Dendritic cell treated with granulocyte-macrophage colony-stimulating factor and Interleukin-4, amounts not matched to agents 40 ng/mL and 50 ng/mL, for 4 days (primary cell): ENCODE data around the gene FMN2.
"Not testable (repeated sequence)": the region's sequence is repeated elsewhere in the genome, so short reads cannot be mapped to it uniquely, and the experiment has no call there.

Experiments
- H3K27ac Mint-ChIP-seq: one replicate; pipeline ENCODE4 v1.8.0; 2022; ENCODE audit warnings: mild to moderate bottlenecking, mixed read lengths
- H3K27me3 Mint-ChIP-seq: one replicate; pipeline ENCODE4 v1.8.0; 2022; ENCODE audit warnings: mild to moderate bottlenecking, mixed read lengths
- H3K36me3 Mint-ChIP-seq: one replicate; pipeline ENCODE4 v1.8.0; 2022; ENCODE audit warnings: low read depth, mixed read lengths
- H3K4me1 Mint-ChIP-seq: one replicate; pipeline ENCODE4 v1.8.0; 2022; ENCODE audit warnings: low read depth, mixed read lengths
- H3K4me3 Mint-ChIP-seq: one replicate; pipeline ENCODE4 v1.8.0; 2022; ENCODE audit warnings: mild to moderate bottlenecking, moderate library complexity, mixed read lengths
- H3K9me3 Mint-ChIP-seq: one replicate; pipeline ENCODE4 v1.8.0; 2022; ENCODE audit warnings: mixed read lengths
- intact Hi-C: fragments of 100-400 bp; cut with micrococcal nuclease; formaldehyde crosslinking; loops from one replicate; pipeline ENCODE4 v1.15.0; 2022

The FMN2 gene

DNA sequence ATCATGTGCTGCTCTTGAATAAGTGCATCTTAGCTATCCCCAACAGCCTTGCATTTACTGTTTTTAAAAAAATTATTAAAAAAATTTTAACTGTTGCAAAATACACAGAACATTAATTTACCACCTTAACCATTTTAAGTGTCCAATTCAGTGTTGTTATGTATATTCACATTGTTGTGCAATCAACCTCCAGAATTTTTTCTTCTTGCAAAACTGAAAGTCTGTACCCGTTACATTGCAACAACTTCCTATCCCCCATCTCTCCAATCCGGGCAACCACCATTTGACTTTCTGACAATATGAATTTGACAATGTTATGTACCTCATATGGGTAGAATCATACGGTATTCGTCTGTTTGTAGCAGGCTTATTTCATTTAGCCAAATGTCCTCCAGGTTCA is 83.1 kb downstream of the FMN2 start:
- Mint-ChIP-seq H3K36me3 (no peaks in the 10 kb centered on the region), H3K4me3 (no peak overlapping the region), H3K27me3 (no peaks in the 10 kb centered on the region), H3K9me3 (no peaks in the 10 kb centered on the region), H3K4me1 (peaks cover 5% of the 10 kb centered on the region), H3K27ac (no peak overlapping the region)
- intact Hi-C loops: no loop called here

DNA sequence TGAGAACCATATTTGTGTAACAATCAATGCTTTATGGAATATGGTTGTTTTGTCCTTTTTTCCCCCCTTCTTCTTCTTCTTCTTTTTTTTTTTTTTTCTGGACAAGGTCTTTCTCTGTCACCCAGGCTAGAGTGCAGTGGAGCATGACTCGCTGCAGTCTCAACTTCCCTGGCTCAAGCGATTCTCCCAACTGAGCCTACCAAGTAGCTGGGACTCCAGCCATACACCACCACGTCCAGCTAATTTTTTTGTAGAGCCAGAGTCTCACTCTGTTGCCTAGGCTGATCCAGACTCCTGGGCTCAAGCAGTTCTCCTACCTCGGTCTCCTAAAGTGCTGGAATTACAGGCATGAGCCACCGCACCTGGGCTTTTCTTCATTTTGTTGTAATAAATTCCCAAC is 86.7 kb downstream of the FMN2 start:
- Mint-ChIP-seq H3K36me3 (no peaks in the 10 kb centered on the region), H3K4me1 (peaks cover 5% of the 10 kb centered on the region), H3K4me3 (no peak overlapping the region), H3K27me3 (no peaks in the 10 kb centered on the region), H3K9me3 (no peaks in the 10 kb centered on the region), H3K27ac (no peak overlapping the region)
- intact Hi-C loops: no loop called here

DNA sequence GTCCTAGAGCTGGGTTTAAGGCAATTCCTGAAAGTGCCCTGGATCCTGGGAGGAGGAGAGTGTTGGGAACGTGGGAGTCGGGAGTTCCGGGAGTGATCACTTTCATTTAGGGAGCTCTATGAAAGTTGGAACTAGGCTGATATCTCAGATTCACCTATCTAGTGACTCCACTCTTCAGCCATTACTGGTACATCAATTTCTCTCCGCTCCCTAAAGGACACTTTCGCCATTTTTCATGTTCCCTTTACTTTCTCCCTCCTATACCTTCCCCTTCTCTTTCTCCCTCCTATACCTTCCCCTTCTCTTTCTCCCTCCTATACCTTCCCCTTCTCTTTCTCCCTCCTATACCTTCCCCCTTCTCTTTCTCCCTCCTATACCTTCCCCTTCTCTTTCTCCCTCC is 93.0 kb downstream of the FMN2 start:
- intact Hi-C loops: loop anchor here (5.0 kb wide), 1 partner anchor 157 kb away; no protein-coding TSS in a partner anchor
- H3K9me3 Mint-ChIP-seq, H3K4me3 Mint-ChIP-seq, H3K27ac Mint-ChIP-seq, H3K36me3 Mint-ChIP-seq, H3K27me3 Mint-ChIP-seq, H3K4me1 Mint-ChIP-seq: not testable (repeated sequence)

DNA sequence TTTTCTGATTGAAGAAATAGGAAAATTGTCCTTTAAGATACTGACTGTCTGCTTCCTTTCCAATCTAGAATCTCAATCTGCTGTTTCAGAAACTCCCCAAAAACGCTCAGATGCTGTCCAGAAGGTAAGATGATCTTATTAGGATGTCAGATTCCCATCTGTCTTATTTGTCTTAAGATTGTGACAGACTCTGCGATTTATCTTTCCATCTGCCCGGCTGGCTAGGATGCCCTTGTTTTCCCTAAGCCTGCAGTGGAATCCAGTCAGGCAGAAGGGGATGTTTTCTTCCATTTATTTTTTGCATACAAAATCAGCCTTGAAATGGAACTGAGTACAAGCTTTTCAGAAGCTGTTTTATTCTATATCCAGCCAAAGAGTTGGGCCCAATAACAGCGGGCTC is 96.5 kb downstream of the FMN2 start:
- Mint-ChIP-seq H3K9me3 (no peaks in the 10 kb centered on the region), H3K4me1 (no peaks in the 10 kb centered on the region), H3K27ac (no peak overlapping the region), H3K4me3 (no peak overlapping the region), H3K36me3 (no peaks in the 10 kb centered on the region), H3K27me3 (peaks cover 7% of the 10 kb centered on the region)
- intact Hi-C loops: loop anchor here (5.0 kb wide), 1 partner anchor 161 kb away; no protein-coding TSS in a partner anchor

DNA sequence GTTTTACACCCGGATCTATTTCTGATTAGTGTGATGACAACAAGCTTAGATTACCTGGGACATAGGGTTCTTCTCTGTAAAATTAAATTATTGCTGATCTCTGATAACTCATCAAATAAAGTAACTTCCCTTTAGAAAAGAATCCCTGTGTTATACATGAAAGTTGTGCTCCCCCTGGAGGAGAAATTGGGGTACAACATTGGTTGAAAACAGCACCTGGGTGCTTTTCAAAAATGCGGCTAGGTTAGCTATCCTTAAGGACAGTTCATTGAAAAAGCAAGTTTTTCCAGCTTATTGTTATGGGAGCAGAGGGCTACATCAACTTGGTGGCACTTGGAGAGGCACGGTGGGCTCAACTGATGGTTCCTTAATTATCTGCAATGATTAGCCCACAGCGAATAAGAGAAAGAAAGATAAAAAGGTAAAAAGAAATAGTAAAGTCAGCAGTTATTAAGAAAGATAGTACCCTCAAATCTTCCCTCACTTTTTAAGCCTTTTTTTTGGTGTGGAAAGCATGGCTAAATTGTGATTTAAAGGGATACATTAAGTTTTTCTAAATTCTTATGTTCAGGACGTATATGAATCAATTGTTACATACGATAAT is 97.8 kb downstream of the FMN2 start:
- H3K9me3 Mint-ChIP-seq: no peaks in the 10 kb centered on the region
- H3K27ac Mint-ChIP-seq: no peak overlapping the region
- intact Hi-C loops: loop anchor here (5.0 kb wide), 1 partner anchor 162 kb away; no protein-coding TSS in a partner anchor
- H3K4me3 Mint-ChIP-seq: no peak overlapping the region
- no peaks in the 10 kb centered on the region for H3K4me1 Mint-ChIP-seq
- no peaks in the 10 kb centered on the region for H3K36me3 Mint-ChIP-seq
- peaks cover 7% of the 10 kb centered on the region for H3K27me3 Mint-ChIP-seq

DNA sequence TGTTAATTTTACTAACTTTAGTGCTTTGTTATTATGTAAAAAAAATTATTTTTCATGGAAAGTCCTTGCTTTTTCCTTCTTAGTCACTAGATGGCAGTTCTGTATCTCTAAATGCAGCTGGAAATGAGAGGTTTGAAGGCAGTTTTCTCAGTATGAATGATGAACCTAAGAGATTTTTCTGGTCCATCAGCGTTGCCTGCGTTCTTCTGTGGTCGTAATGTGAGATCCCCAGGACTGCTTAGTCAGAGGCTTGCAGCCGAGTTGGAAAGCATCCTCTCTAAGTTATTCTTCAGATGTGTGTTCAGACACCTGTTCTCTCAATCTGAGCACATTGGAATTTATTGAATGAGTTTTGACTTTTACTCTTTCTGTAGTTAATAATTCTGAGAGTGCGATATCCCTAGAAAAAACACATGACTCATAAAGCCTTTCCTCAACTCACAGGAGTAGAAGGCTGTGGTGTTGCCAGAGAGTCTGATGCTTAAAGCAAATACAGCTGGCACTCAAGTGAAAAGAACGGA is 99.3 kb downstream of the FMN2 start:
- H3K27me3 Mint-ChIP-seq: peaks cover 4% of the 10 kb centered on the region
- no peaks in the 10 kb centered on the region for H3K36me3 Mint-ChIP-seq
- no peak overlapping the region for H3K27ac Mint-ChIP-seq
- H3K4me3 Mint-ChIP-seq: no peak overlapping the region
- no peaks in the 10 kb centered on the region for H3K9me3 Mint-ChIP-seq
- no peaks in the 10 kb centered on the region for H3K4me1 Mint-ChIP-seq
- intact Hi-C loops: no loop called here

DNA sequence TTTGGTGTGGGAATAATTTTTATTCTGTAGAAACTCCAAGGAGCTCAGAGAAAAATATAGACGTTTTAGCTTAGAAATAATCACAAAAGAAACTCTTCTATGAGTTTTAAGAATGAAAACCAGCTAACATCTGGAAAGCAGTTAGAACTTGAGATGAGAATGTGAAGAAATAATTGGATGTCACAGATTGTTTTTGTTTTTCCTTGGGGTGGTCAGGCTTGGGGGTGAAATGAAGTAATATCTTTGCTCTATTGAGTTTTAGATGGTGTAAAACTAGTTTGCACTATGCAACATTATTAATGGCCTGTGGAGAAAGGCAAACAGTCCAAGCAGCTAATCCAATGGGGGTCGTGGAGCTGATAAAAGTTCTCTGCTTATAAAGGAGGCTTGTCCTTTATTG is 101.2 kb downstream of the FMN2 start:
- no peaks in the 10 kb centered on the region for H3K36me3 Mint-ChIP-seq
- H3K4me1 Mint-ChIP-seq: no peaks in the 10 kb centered on the region
- no peak overlapping the region for H3K4me3 Mint-ChIP-seq
- peaks cover 2% of the 10 kb centered on the region for H3K27me3 Mint-ChIP-seq
- H3K9me3 Mint-ChIP-seq: no peaks in the 10 kb centered on the region
- no peak overlapping the region for H3K27ac Mint-ChIP-seq
- intact Hi-C loops: no loop called here

DNA sequence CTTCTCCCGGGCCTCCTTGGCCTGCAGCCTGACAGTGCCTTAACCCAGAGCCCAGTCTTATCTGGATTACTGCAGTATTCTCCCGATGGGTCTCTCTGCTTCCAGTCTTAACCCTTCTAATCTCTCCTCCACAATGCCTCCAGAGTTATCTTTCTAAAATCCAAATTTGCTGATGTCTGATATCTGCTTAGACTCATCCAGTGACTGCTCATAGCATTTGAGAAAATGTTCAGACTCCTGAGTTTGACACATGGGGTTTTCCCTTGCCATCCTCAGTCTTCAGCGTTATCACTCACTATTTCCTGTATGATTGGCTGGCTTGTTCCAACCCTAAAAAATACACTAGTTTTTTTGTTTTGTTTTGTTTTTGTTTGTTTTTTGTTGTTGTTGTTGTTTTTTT is 102.0 kb downstream of the FMN2 start:
- Mint-ChIP-seq H3K27me3 (peaks cover 2% of the 10 kb centered on the region), H3K4me1 (no peaks in the 10 kb centered on the region), H3K9me3 (no peaks in the 10 kb centered on the region), H3K27ac (no peak overlapping the region), H3K4me3 (no peak overlapping the region), H3K36me3 (no peaks in the 10 kb centered on the region)
- intact Hi-C loops: no loop called here

DNA sequence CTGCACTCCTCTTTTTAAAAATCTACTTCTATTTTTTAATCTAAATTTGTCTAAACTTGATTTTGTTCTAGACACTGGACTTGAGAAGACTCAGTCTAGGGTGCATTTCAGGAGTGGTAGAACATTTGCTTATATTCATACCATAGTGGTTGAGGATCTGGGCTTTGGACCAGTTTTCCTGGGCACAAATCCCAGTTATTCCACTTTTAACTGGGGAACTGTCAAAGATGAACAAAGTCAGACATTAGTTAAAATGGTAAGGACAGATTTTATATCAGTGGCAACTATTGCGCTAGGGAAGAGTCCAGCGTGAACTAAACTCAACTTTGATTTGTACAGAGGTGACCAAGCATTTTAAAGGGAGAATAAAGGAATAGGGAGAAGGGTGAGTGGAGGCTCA is 102.4 kb downstream of the FMN2 start:
- peaks cover 2% of the 10 kb centered on the region for H3K27me3 Mint-ChIP-seq
- no peaks in the 10 kb centered on the region for H3K4me1 Mint-ChIP-seq
- H3K27ac Mint-ChIP-seq: no peak overlapping the region
- intact Hi-C loops: no loop called here
- no peak overlapping the region for H3K4me3 Mint-ChIP-seq
- no peaks in the 10 kb centered on the region for H3K9me3 Mint-ChIP-seq
- no peaks in the 10 kb centered on the region for H3K36me3 Mint-ChIP-seq

DNA sequence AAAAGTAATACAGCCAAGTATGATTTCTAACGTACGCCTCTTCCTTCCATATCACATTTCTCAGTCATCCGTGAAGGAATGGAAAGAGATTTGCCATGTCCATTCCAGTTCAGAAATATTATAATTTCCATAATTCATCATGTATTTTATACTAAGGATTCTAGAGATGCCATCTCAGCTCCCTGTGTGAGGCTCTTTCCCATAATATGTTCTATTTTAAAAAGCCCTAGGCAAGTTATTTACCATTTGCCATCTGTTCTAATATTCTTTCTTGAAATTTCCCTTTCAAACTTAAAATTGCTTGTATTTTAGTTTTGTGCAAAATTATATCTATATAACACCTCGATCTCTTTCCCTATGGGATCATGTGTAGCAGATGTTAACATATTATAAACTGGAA is 106.7 kb downstream of the FMN2 start:
- H3K4me3 Mint-ChIP-seq: no peak overlapping the region
- H3K27me3 Mint-ChIP-seq: no peaks in the 10 kb centered on the region
- no peaks in the 10 kb centered on the region for H3K9me3 Mint-ChIP-seq
- H3K27ac Mint-ChIP-seq: no peak overlapping the region
- no peaks in the 10 kb centered on the region for H3K36me3 Mint-ChIP-seq
- H3K4me1 Mint-ChIP-seq: no peaks in the 10 kb centered on the region
- intact Hi-C loops: no loop called here

DNA sequence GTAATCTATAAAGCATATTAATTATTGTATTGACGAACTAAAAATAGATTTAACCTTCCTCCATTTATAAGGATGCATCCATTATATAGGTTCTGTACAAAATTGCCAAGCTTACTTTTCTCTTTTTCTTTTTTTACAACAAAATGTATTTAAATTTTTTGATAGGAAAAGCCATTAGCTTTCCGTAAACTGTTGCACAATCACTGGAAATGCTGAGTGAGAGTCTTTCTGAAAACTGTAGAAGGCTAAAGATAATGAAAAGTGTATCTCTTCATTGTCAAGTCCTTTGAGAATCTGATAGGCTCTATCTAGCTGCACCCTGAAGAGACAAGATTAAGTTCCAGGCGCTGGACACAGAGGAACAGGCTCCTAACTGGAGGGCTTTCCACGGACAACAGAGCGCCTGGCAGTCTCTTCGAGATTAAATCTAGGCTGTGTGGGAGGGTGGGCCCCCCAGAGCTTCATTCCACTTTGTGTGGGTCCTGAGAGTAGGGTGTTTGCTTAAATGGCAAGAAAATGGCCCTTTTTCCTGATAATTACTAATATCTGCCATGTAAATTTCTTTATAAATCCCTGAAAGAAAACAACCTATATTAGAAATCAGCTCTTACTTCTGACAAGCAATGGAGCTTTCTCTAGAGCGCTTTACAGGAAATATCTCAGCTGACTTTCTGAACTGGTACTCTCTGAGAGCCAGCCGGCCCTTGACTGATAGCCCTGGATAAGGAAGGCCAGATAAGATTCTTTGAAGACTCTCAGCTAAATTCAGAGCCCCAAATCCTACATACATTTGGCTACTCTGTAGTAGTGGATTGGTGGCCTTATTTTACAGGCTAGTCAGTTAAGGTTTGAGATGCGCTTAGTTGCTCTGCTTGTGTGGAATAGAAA is 108.3 kb downstream of the FMN2 start:
- intact Hi-C loops: no loop called here
- no peaks in the 10 kb centered on the region for H3K36me3 Mint-ChIP-seq
- no peak overlapping the region for H3K4me3 Mint-ChIP-seq
- H3K9me3 Mint-ChIP-seq: no peaks in the 10 kb centered on the region
- H3K27ac Mint-ChIP-seq: no peak overlapping the region
- H3K4me1 Mint-ChIP-seq: no peaks in the 10 kb centered on the region
- no peaks in the 10 kb centered on the region for H3K27me3 Mint-ChIP-seq

DNA sequence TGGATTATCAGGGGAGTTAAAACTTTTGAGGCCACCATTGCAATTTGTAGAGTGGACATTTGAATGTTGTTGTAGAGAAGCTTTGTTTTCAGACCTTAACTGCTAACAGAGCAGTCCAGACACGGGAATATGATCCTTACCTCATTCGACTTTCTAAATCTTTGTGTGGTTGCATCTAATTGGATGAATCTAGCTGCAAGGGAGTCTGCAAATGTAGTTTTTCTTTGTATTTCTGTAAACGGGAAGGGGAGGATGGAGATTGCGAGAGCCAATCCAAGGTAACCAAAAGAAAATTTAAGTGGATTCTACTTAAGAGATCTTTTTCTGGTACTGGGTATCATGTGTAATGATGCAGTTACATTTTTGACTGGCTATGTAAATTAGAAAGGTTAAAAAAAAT is 110.2 kb downstream of the FMN2 start:
- intact Hi-C loops: no loop called here
- no peaks in the 10 kb centered on the region for H3K27me3 Mint-ChIP-seq
- no peaks in the 10 kb centered on the region for H3K36me3 Mint-ChIP-seq
- no peak overlapping the region for H3K27ac Mint-ChIP-seq
- H3K4me1 Mint-ChIP-seq: no peaks in the 10 kb centered on the region
- no peaks in the 10 kb centered on the region for H3K9me3 Mint-ChIP-seq
- H3K4me3 Mint-ChIP-seq: no peak overlapping the region

DNA sequence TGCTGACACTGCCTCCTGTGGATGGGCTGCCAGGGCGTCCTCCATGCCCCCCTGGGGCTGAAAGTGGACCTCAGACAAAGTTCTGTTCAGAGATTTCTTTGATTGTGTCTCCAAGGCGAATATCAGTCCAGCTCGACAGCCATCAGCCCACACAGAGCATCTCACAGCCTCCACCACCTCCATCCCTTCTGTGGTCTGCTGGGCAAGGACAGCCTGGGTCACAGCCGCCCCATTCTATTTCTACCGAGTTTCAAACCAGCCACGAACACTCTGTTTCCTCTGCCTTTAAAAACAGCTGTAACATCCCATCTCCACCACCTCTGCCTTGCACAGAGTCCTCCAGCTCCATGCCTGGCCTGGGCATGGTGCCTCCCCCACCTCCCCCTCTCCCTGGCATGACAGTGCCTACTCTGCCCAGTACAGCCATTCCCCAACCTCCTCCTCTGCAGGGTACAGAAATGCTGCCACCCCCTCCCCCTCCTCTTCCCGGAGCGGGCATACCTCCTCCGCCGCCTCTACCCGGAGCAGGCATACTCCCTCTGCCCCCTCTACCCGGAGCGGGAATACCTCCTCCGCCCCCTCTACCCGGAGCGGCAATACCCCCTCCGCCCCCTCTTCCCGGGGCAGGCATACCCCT is 115.5 kb downstream of the FMN2 start:
- Mint-ChIP-seq H3K27me3 (no peaks in the 10 kb centered on the region), H3K27ac (no peak overlapping the region), H3K4me3 (no peak overlapping the region), H3K4me1 (no peaks in the 10 kb centered on the region), H3K36me3 (no peaks in the 10 kb centered on the region), H3K9me3 (no peaks in the 10 kb centered on the region)
- intact Hi-C loops: no loop called here

DNA sequence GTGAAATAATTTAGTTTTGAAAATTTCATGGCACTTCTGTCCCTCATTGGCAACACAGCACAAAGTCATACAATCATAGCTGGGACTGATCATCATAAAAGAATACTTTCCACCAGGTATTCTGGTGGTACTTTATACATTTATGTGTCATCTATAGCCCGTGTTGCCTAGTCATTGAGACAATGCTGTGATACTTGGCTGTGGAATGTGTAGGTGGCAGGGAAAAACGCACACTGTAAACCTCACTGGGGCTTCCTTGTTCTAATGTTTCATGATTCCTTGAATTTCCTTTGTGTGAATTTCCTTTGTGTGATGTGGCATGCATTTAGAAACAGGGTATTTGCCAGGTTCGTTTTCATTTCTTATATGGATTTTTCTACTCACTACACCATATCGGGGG is 118.3 kb downstream of the FMN2 start:
- Mint-ChIP-seq H3K27ac (no peak overlapping the region), H3K27me3 (no peaks in the 10 kb centered on the region), H3K4me1 (no peaks in the 10 kb centered on the region), H3K36me3 (no peaks in the 10 kb centered on the region), H3K9me3 (no peaks in the 10 kb centered on the region), H3K4me3 (no peak overlapping the region)
- intact Hi-C loops: no loop called here
